Progenitor cell of endocrine pancreas (in vitro differentiated cells): Measurements from ENCODE around the gene RGPD3. TPM values are rescaled to one million over a fixed set of nuclear protein-coding genes. Genes with fewer than 3 reads are reported as not detected.
"Not testable (repeated sequence)": the region's sequence is repeated elsewhere in the genome, so short reads cannot be mapped to it uniquely, and the experiment has no call there.

Experiments used
- DNase-seq: peaks from one replicate; pipeline ENCODE4 v3.0.0; 2021; ENCODE audit warnings: low spot score; ENCODE audit not compliant: unreplicated experiment
- H3K27ac Mint-ChIP-seq: 2 replicates; pipeline ENCODE4 v1.8.0; 2021; ENCODE audit warnings: mild to moderate bottlenecking, moderate library complexity, mixed read lengths
- H3K27me3 Mint-ChIP-seq: 2 replicates; pipeline ENCODE4 v1.8.0; 2021; ENCODE audit warnings: mixed read lengths
- H3K36me3 Mint-ChIP-seq: 2 replicates; pipeline ENCODE4 v1.8.0; 2022; ENCODE audit warnings: mixed read lengths; ENCODE audit not compliant: insufficient read depth
- H3K4me1 Mint-ChIP-seq: 2 replicates; pipeline ENCODE4 v1.8.0; 2021; ENCODE audit warnings: low read depth, mixed read lengths
- H3K4me3 Mint-ChIP-seq: 2 replicates; pipeline ENCODE4 v1.8.0; 2021; ENCODE audit warnings: low read depth, mild to moderate bottlenecking, moderate library complexity, mixed read lengths
- H3K9me3 Mint-ChIP-seq: 2 replicates; pipeline ENCODE4 v1.8.0; 2021; ENCODE audit warnings: low read depth, mixed read lengths
- total RNA-seq: library from RNA; stranded (reverse); gene quantifications from 2 replicates; pipeline ENCODE4 v1.2.1, GENCODE V29; 2021

RGPD3 gene
- total RNA-seq, 1 donor from 2014 or later, result 0.07 TPM

GRCh38 chr2:106508660-106509373, 40.6 kb upstream of the RGPD3 start:
- not testable (repeated sequence) for DNase-seq, H3K4me1 Mint-ChIP-seq, H3K9me3 Mint-ChIP-seq, H3K27me3 Mint-ChIP-seq, H3K36me3 Mint-ChIP-seq, H3K27ac Mint-ChIP-seq, H3K4me3 Mint-ChIP-seq

GRCh38 chr2:106506002-106506687, 37.9 kb upstream of the RGPD3 start:
- not testable (repeated sequence) for DNase-seq, H3K27ac Mint-ChIP-seq, H3K4me3 Mint-ChIP-seq, H3K9me3 Mint-ChIP-seq, H3K36me3 Mint-ChIP-seq, H3K4me1 Mint-ChIP-seq, H3K27me3 Mint-ChIP-seq

GRCh38 chr2:106504787-106505186, 36.6 kb upstream of the RGPD3 start:
- not testable (repeated sequence) for H3K27me3 Mint-ChIP-seq, H3K36me3 Mint-ChIP-seq, DNase-seq, H3K4me3 Mint-ChIP-seq, H3K27ac Mint-ChIP-seq, H3K9me3 Mint-ChIP-seq, H3K4me1 Mint-ChIP-seq

DNA sequence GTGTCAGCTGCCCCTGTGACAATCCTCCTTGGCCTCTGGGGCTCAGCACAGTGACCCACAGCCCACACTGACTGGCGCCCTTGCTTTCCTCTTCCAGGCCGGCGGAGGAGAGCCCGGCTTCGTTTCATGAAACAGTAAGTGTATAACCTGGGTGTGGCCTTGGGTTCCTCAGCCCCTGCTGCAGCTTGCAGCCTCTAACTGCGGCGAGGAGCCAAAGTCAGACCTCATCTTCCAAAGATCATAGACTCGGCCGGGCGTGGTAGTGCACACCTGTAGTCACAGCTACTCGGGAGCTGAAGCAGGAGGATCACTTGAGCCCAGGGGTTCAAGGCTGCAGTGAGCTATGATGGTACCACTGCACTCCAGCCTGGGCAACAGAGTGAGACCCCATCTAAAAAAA, 36.0 kb upstream of the RGPD3 start:
- not testable (repeated sequence) for H3K4me1 Mint-ChIP-seq, DNase-seq, H3K27ac Mint-ChIP-seq, H3K36me3 Mint-ChIP-seq, H3K9me3 Mint-ChIP-seq, H3K4me3 Mint-ChIP-seq, H3K27me3 Mint-ChIP-seq

GRCh38 chr2:106502351-106502750, 34.1 kb upstream of the RGPD3 start:
- H3K4me1 Mint-ChIP-seq, H3K4me3 Mint-ChIP-seq, H3K27me3 Mint-ChIP-seq, DNase-seq, H3K36me3 Mint-ChIP-seq, H3K27ac Mint-ChIP-seq, H3K9me3 Mint-ChIP-seq: not testable (repeated sequence)

DNA sequence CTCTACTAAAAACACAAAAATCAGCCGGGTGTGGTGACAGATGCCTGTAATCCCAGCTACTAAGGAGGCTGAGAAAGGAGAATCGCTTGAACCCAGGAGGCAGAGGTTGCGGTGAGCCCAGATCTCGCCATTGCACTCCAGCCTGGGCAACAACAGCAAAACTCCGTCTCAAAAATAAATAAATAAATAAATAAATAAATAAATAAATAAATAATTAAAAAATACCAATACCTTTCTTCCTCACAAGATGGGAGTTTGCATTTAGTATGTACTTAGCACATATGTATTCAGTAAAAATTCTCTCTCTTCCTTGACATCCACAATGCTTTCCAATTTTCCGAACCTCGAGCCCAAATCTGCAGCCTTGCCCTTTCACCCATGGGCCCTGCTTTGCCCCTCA, 32.1 kb upstream of the RGPD3 start:
- H3K9me3 Mint-ChIP-seq, DNase-seq, H3K27me3 Mint-ChIP-seq, H3K4me3 Mint-ChIP-seq, H3K4me1 Mint-ChIP-seq, H3K36me3 Mint-ChIP-seq, H3K27ac Mint-ChIP-seq: not testable (repeated sequence)

DNA sequence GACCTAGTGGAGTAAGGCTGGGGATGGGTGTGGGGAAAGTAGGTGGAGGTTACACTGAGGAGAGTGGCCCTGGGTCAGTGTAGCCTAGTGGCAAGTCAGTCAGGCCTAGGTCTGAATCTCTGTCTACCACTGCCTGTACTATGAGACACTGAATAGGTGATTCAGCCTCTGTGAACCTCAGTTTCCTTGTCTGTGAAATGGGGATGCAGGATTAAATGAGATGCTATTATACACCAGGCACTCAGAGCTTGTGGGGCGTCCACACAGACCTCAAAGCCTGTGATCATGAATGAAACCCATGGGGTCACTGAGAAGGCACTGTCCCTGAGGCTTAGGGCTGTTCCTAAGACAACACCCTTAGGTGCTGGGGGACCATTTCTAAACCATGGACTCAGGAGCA, 30.3 kb upstream of the RGPD3 start:
- H3K27me3 Mint-ChIP-seq, DNase-seq, H3K4me1 Mint-ChIP-seq, H3K27ac Mint-ChIP-seq, H3K36me3 Mint-ChIP-seq, H3K4me3 Mint-ChIP-seq, H3K9me3 Mint-ChIP-seq: not testable (repeated sequence)

DNA sequence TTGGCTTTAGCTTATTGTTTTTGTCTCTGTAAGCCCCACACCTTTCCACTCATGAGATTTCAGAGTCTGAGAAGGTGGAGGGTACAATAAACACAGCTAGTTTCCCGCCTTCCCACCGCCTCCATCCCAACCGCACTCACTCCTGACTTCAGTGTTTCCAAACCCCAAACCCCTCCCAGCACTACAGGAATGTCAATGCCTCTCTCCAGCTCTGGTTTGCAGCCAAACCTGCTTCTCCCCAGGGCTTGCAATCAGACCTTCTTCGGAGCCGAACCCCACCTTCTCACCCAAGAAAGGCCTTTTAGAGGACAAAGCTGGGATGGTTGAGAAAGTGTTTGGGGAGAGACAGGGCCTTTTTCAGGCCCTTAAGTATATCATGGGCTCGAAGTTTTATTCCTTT, 24.7 kb upstream of the RGPD3 start:
- H3K4me1 Mint-ChIP-seq, H3K27ac Mint-ChIP-seq, H3K36me3 Mint-ChIP-seq, H3K4me3 Mint-ChIP-seq, DNase-seq, H3K9me3 Mint-ChIP-seq: not testable (repeated sequence)
- H3K27me3 Mint-ChIP-seq, result peaks cover 12% of the 10 kb centered on the region

DNA sequence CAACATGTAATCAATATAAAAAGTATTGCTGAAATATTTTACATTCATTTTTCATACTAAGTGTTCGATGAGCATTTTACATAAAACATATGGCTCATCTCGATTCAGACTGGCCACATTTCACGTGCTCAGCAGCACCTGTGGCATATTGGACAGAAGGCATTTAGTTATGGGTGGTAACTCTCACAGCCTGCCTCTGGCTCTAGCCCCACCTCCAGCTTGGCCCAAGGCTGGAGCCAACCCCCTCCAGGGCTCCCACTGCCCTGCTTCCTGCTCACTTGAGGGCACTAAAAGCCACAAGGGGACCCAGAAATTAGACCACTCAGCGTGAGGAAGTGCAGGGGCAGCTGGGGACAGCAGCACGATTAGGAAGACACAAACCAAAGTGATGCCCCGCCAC, 24.2 kb upstream of the RGPD3 start:
- H3K27ac Mint-ChIP-seq, DNase-seq, H3K36me3 Mint-ChIP-seq, H3K4me1 Mint-ChIP-seq, H3K9me3 Mint-ChIP-seq, H3K4me3 Mint-ChIP-seq: not testable (repeated sequence)
- peaks cover 17% of the 10 kb centered on the region for H3K27me3 Mint-ChIP-seq

- not testable (repeated sequence) for H3K36me3 Mint-ChIP-seq, H3K4me1 Mint-ChIP-seq, H3K9me3 Mint-ChIP-seq, H3K4me3 Mint-ChIP-seq, H3K27ac Mint-ChIP-seq, DNase-seq
- H3K27me3 Mint-ChIP-seq, result peaks cover 28% of the 10 kb centered on the region
These were observed 21.5 kb upstream of the RGPD3 start for GRCh38 chr2:106489701-106490100.

DNA sequence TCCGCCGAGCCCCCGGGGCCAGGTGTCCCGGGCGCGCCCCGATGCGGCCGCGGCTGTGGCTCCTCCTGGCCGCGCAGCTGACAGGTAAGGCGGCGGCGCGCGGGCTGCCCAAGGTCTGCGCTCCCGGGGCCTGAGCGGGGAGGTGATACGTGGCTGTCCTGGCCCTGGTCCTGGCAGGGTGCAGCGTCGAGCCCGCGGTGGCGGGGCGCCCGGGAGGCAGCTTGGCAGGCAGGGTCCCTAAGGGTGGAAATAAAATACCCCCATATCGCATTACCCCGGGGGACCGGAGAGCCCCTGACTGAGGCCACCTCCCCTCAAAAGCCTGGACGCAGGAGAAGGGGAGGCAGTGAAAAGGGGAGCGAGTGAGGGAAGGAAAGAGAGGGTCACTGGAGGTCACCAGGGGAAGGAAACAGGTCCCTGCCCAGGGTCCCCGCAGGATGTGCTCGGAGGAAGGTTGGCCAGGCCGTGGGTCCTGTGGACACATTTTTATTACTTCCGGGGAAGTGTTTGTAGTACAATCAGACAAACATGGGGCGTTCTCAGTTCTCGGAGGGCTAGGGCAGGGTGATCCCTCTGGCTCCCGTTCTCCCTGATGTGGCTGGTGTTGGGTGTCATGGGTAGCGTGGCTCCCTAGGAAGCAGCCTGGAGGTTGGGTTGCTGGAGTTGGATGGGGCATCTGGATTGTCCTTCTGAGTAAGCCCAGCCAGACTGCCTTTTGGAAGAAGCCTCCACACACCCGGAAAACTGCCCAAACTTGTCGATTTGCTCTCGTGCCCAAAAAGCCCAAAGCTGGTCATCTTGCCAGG, 19.4 kb upstream of the RGPD3 start:
- peak; percentile 32 for DNase-seq
- H3K9me3 Mint-ChIP-seq, H3K4me1 Mint-ChIP-seq, H3K27ac Mint-ChIP-seq, H3K36me3 Mint-ChIP-seq: not testable (repeated sequence)
- H3K27me3 Mint-ChIP-seq, result peaks cover 32% of the 10 kb centered on the region
- H3K4me3 Mint-ChIP-seq, result peak overlapping the region; percentile 16

- Mint-ChIP-seq H3K27me3 (peaks cover 32% of the 10 kb centered on the region), H3K4me3 (peak within 1 kb of the TSS; percentile 16)
These were observed 18.6 kb upstream of the RGPD3 start, which contains the start of gene CD8B2 for GRCh38 chr2:106486551-106487385. TSS of gene CD8B2 (plus strand) at chr2:106487364. CDS start at chr2:106487427, 63 bp downstream.

More at GRCh38 chr2:106486551-106487385, 18.6 kb upstream of the RGPD3 start, which contains the start of gene CD8B2:
- H3K9me3 Mint-ChIP-seq, H3K36me3 Mint-ChIP-seq, H3K27ac Mint-ChIP-seq, DNase-seq, H3K4me1 Mint-ChIP-seq: not testable (repeated sequence)
